HEK293T (cell line): ENCODE data around the gene TRIM71.

Experiments used
- ELF4 ChIP-seq: fragments of 450-650 bp; IDR thresholded peaks from 2 replicates; pipeline ENCODE4 v1.6.1; 2017; ENCODE audit warnings: antibody characterized with exemption
- FOXA1 ChIP-seq: fragments of 450-650 bp; IDR thresholded peaks from 2 replicates; pipeline ENCODE4 v1.6.1; 2016; ENCODE audit warnings: mild to moderate bottlenecking
- FOXM1 ChIP-seq: fragments of 450-650 bp; IDR thresholded peaks from 2 replicates; pipeline ENCODE4 v1.6.1; 2017; ENCODE audit warnings: mild to moderate bottlenecking, borderline replicate concordance
- L3MBTL2 ChIP-seq: fragments of 450-650 bp; conservative IDR thresholded peaks from 2 replicates; pipeline ENCODE4 v1.6.1; 2016; ENCODE audit warnings: mild to moderate bottlenecking
- NFRKB ChIP-seq: fragments of 450-650 bp; IDR thresholded peaks from 2 replicates; pipeline ENCODE4 v1.6.1; 2016; ENCODE audit warnings: mild to moderate bottlenecking, moderate library complexity
- PKNOX1 ChIP-seq: fragments of 450-650 bp; IDR thresholded peaks from 2 replicates; pipeline ENCODE4 v1.6.1; 2016
- SP1 ChIP-seq: fragments of 450-650 bp; IDR thresholded peaks from 2 replicates; pipeline ENCODE4 v1.6.1; 2017
- SUZ12 ChIP-seq: fragments of 450-650 bp; IDR thresholded peaks from 2 replicates; pipeline ENCODE4 v1.6.1; 2016; ENCODE audit warnings: mild to moderate bottlenecking

- TF ChIP-seq FOXM1, result no peak
- TF ChIP-seq PKNOX1, result no peak
- TF ChIP-seq SUZ12, result no peak
- no peak for TF ChIP-seq L3MBTL2
- no peak for TF ChIP-seq FOXA1
- TF ChIP-seq ELF4, result no peak
- TF ChIP-seq SP1, result no peak
- TF ChIP-seq NFRKB, result no peak
These were observed 62.4 kb downstream of the TRIM71 start for GRCh38 chr3:32880225-32880624.
